PC-9 (cell line): Measurements from ENCODE around the gene RPTOR. TPM values are rescaled to one million over a fixed set of nuclear protein-coding genes. Genes with fewer than 3 reads are reported as not detected.

Experiments used
- BruUV-seq: library from RNA; stranded (reverse); fragments of 400-500 nt; replicated peaks from 2 replicates; lab custom pipeline; 2021; lab: Mats Ljungman, UMichigan
- CTCF ChIA-PET: fragments of 300-600 bp; sonication (Branson Sonifier 250); formaldehyde crosslinking; loops from one replicate; lab custom pipeline; 2022; ENCODE audit warnings: antibody characterized with exemption; lab: Charles Lee
- POLR2A ChIA-PET: fragments of 300-600 bp; sonication (Branson Sonifier 250); formaldehyde crosslinking; loops from one replicate; lab custom pipeline; 2022; ENCODE audit warnings: antibody characterized with exemption; ENCODE audit not compliant: unreplicated experiment; lab: Charles Lee
- DNase-seq, 2 experiments: peaks; one replicate each; pipeline versions ENCODE4 v3.0.0 to v3.0.0-alpha.2; 2015 to 2022; ENCODE audit warnings: mixed read lengths in 1 of 2
- H2AFZ ChIP-seq: fragments of 200-600 bp; sonication (generic); 2 replicates; pipeline ENCODE4 v1.8.1; 2017; ENCODE audit warnings: antibody characterized with exemption
- H3F3A ChIP-seq: fragments of 200-600 bp; sonication (generic); 2 replicates; pipeline ENCODE4 v1.8.1; 2017; ENCODE audit warnings: antibody characterized with exemption, mild to moderate bottlenecking, low read depth; ENCODE audit not compliant: insufficient read depth
- H3K27ac ChIP-seq: fragments of 200-600 bp; sonication (generic); 2 replicates; pipeline ENCODE4 v1.6.1; 2016; ENCODE audit warnings: mixed run types
- H3K27me3 ChIP-seq: fragments of 200-600 bp; sonication (generic); 2 replicates; pipeline ENCODE4 v1.6.1; 2016; ENCODE audit warnings: low read depth, mixed run types; ENCODE audit not compliant: insufficient read depth
- H3K36me3 ChIP-seq: fragments of 200-600 bp; sonication (generic); 2 replicates; pipeline ENCODE4 v1.6.1; 2016; ENCODE audit warnings: low read depth, mixed run types
- H3K4me1 ChIP-seq: fragments of 200-600 bp; sonication (generic); replicated peaks from 2 replicates; pipeline ENCODE4 v1.6.1; 2016; ENCODE audit warnings: mixed run types; ENCODE audit not compliant: insufficient read depth
- H3K4me2 ChIP-seq: fragments of 200-600 bp; sonication (generic); 2 replicates; pipeline ENCODE4 v1.6.1; 2017; ENCODE audit warnings: mixed run types
- H3K4me3 ChIP-seq: fragments of 200-600 bp; sonication (generic); 2 replicates; pipeline ENCODE4 v1.6.1; 2016; ENCODE audit warnings: mixed run types
- H3K79me2 ChIP-seq: fragments of 200-600 bp; sonication (generic); 2 replicates; pipeline ENCODE4 v1.6.1; 2017; ENCODE audit warnings: low read depth, mixed run types
- H3K9me2 ChIP-seq: fragments of 200-600 bp; sonication (generic); 2 replicates; pipeline ENCODE4 v1.8.1; 2017; ENCODE audit warnings: mild to moderate bottlenecking; ENCODE audit not compliant: insufficient read depth
- H3K9me3 ChIP-seq: fragments of 200-600 bp; sonication (generic); 2 replicates; pipeline ENCODE4 v1.8.1; 2016; ENCODE audit warnings: low read depth; ENCODE audit not compliant: insufficient read depth
- H4K20me1 ChIP-seq: fragments of 200-600 bp; sonication (generic); 2 replicates; pipeline ENCODE4 v1.8.1; 2017; ENCODE audit not compliant: insufficient read depth
- EZH2 ChIP-seq: fragments of 200-600 bp; sonication (generic); IDR thresholded peaks from 2 replicates; pipeline ENCODE4 v1.8.0; 2017; ENCODE audit warnings: antibody characterized with exemption, low read depth
- intact Hi-C: fragments of 100-400 bp; cut with micrococcal nuclease; formaldehyde crosslinking; loops from one replicate; pipeline ENCODE4 v1.10.0; 2022; ENCODE audit not compliant: unreplicated experiment
- total RNA-seq: library from RNA; stranded (reverse); gene quantifications from 2 replicates; pipeline ENCODE4 v1.2.3, GENCODE V29; 2021
- TF ChIP-seq, protein P1 (sequence below): fragments of 200-600 bp; sonication (generic); conservative IDR thresholded peaks from 2 replicates; pipeline ENCODE4 v1.6.1; 2017; ENCODE audit warnings: mixed run types, antibody characterized with exemption, mild to moderate bottlenecking, moderate library complexity

The RPTOR gene
- total RNA-seq, 1 experiment from 2014 or later, result 50.8 TPM

- Histone ChIP-seq H3K4me3 (no peak overlapping the region), H3K27ac (no peak overlapping the region), H3K9me3 (no peaks in the 10 kb centered on the region), H3F3A (no peaks in the 10 kb centered on the region), H3K4me2 (no peak overlapping the region), H4K20me1 (no peaks in the 10 kb centered on the region), H3K9me2 (no peaks in the 10 kb centered on the region), H3K4me1 (peaks cover 15% of the 10 kb centered on the region), H3K36me3 (no peaks in the 10 kb centered on the region), H3K79me2 (peaks cover 11% of the 10 kb centered on the region), H3K27me3 (no peaks in the 10 kb centered on the region), H2AFZ (no peak overlapping the region)
- no peak for TF ChIP-seq EZH2
- TF ChIP-seq, protein P1, sequence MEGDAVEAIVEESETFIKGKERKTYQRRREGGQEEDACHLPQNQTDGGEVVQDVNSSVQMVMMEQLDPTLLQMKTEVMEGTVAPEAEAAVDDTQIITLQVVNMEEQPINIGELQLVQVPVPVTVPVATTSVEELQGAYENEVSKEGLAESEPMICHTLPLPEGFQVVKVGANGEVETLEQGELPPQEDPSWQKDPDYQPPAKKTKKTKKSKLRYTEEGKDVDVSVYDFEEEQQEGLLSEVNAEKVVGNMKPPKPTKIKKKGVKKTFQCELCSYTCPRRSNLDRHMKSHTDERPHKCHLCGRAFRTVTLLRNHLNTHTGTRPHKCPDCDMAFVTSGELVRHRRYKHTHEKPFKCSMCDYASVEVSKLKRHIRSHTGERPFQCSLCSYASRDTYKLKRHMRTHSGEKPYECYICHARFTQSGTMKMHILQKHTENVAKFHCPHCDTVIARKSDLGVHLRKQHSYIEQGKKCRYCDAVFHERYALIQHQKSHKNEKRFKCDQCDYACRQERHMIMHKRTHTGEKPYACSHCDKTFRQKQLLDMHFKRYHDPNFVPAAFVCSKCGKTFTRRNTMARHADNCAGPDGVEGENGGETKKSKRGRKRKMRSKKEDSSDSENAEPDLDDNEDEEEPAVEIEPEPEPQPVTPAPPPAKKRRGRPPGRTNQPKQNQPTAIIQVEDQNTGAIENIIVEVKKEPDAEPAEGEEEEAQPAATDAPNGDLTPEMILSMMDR, result no peak
- CTCF ChIA-PET, result no interaction called here
- POLR2A ChIA-PET, result no interaction called here
- intact Hi-C loops, result loop anchor here (10.0 kb wide), 1 partner anchor 142 kb away; no protein-coding TSS in a partner anchor
- no peak for DNase-seq
- BruUV-seq, result no TSS peak
Measured at GRCh38 chr17:80766290-80766855, 221.7 kb downstream of the RPTOR start.

DNA sequence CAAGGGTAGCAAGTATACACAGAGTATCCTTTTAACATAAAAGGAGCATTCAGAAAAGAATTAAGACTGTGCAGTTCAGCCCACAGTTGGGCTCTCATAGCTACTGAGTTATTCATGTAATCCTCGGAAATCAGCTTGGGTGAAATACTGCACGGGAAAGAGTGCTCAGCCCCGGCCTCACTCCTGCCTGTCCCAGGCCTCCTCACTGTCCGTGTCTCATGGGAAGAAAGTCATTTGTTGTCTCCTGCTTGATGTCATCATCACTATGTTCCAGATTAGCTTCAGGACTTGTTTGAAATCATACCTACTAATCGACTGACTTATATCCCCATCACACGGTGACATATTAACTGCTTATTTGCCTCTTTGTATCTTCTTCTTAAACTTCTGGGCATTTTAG lies 223.8 kb downstream of the RPTOR start:
- Histone ChIP-seq H3K27ac (no peak overlapping the region), H3K9me2 (no peaks in the 10 kb centered on the region), H3K4me3 (no peak overlapping the region), H3K36me3 (no peaks in the 10 kb centered on the region), H3K9me3 (no peaks in the 10 kb centered on the region), H3F3A (no peaks in the 10 kb centered on the region), H2AFZ (no peak overlapping the region), H3K79me2 (no peaks in the 10 kb centered on the region; the same call in 1 of the 2 replicates), H4K20me1 (no peaks in the 10 kb centered on the region), H3K27me3 (no peaks in the 10 kb centered on the region), H3K4me1 (no peaks in the 10 kb centered on the region), H3K4me2 (no peak overlapping the region)
- intact Hi-C loops, result loop anchor here (10.0 kb wide), 1 partner anchor 144 kb away; no protein-coding TSS in a partner anchor
- BruUV-seq, result no TSS peak
- TF ChIP-seq, protein P1, result no peak
- TF ChIP-seq EZH2, result no peak
- no peak for DNase-seq
- ChIA-PET CTCF (no interaction called here), POLR2A (no interaction called here)

DNA sequence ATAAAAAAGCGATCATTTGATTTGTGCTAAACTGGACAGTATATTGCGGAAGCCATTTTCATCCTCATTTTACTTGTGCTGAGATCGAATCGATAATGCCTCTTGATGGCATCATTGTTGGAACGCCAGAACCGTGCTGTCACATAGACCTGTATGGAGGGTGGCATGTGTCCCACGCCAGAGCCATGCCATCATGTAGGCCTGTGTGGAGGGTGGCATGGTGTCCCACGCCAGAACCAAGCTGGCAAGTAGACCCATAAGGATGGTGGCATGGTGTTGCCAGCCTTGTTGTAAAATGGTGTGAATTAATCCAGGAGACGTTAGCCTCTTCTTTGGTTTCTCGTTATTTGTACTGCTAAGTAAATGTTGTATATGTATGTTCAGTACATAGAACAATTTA lies 224.3 kb downstream of the RPTOR start:
- intact Hi-C loops, result loop anchor here (10.0 kb wide), 1 partner anchor 144 kb away; no protein-coding TSS in a partner anchor
- TF ChIP-seq, protein P1, result no peak
- CTCF ChIA-PET, result no interaction called here

More for the DNA sequence above, 224.3 kb downstream of the RPTOR start:
- Histone ChIP-seq H3K27ac (no peak overlapping the region), H3K36me3 (no peaks in the 10 kb centered on the region), H3K4me1 (no peaks in the 10 kb centered on the region), H3K79me2 (no peaks in the 10 kb centered on the region; the same call in 1 of the 2 replicates), H3F3A (no peaks in the 10 kb centered on the region), H3K4me3 (no peak overlapping the region), H3K4me2 (no peak overlapping the region), H4K20me1 (no peaks in the 10 kb centered on the region), H2AFZ (no peak overlapping the region), H3K27me3 (no peaks in the 10 kb centered on the region), H3K9me2 (no peaks in the 10 kb centered on the region), H3K9me3 (no peaks in the 10 kb centered on the region)
- POLR2A ChIA-PET, result no interaction called here
- BruUV-seq, result no TSS peak
- no peak for DNase-seq
